Fibroblast of lung (primary cell): ENCODE data around the gene CHEK1. TPM values are rescaled to one million over a fixed set of nuclear protein-coding genes. Genes with fewer than 3 reads are reported as not detected.
"Not testable (repeated sequence)": the region's sequence is repeated elsewhere in the genome, so short reads cannot be mapped to it uniquely, and the experiment has no call there.

Source experiments
- DNase-seq, 2 donors: peaks; one replicate each; pipeline versions ENCODE4 v3.0.0 to v3.0.0-alpha.2; 2010; ENCODE audit warnings: low read depth in 2 of 2
- H2AFZ ChIP-seq: 2 replicates; pipeline ENCODE4 v1.5.1; 2012; ENCODE audit warnings: low read length, control low read depth, inconsistent platforms
- H3K27ac ChIP-seq: 2 replicates; pipeline ENCODE4 v1.5.1; 2011; ENCODE audit warnings: low read length, control low read depth; ENCODE audit not compliant: insufficient read depth
- H3K27me3 ChIP-seq: 2 replicates; pipeline ENCODE4 v1.5.1; 2011; ENCODE audit warnings: mild to moderate bottlenecking, low read length; ENCODE audit not compliant: control insufficient read depth, insufficient read depth
- H3K36me3 ChIP-seq: 2 replicates; pipeline ENCODE4 v1.5.1; 2011; ENCODE audit warnings: low read length; ENCODE audit not compliant: control insufficient read depth, insufficient read depth
- H3K4me1 ChIP-seq: 2 replicates; pipeline ENCODE4 v1.5.1; 2011; ENCODE audit warnings: low read length; ENCODE audit not compliant: control insufficient read depth, insufficient read depth; ENCODE audit errors: extremely low read depth
- H3K4me2 ChIP-seq: 2 replicates; pipeline ENCODE4 v1.5.1; 2011; ENCODE audit warnings: low read length, control low read depth; ENCODE audit not compliant: insufficient read depth; ENCODE audit errors: extremely low read depth
- H3K4me3 ChIP-seq, 4 experiments: fragments of 200-600 bp in 1 of 4; sonication (generic) in 1 of 4; replicated peaks in 1 of 4; 2 replicates each; pipeline ENCODE4 v1.5.1; 2011 to 2016; ENCODE audit warnings: low read length in 4 of 4, low read depth in 3 of 4, mild to moderate bottlenecking in 3 of 4, control low read depth in 2 of 4, inconsistent platforms in 1 of 4, mixed read lengths in 1 of 4; ENCODE audit not compliant: insufficient read depth in 1 of 4; ENCODE audit errors: control extremely low read depth in 1 of 4
- H3K79me2 ChIP-seq: 2 replicates; pipeline ENCODE4 v1.5.1; 2012; ENCODE audit warnings: mild to moderate bottlenecking, low read length, inconsistent platforms; ENCODE audit not compliant: control insufficient read depth, insufficient read depth
- H3K9ac ChIP-seq: 2 replicates; pipeline ENCODE4 v1.5.1; 2011; ENCODE audit warnings: mild to moderate bottlenecking, low read length, control low read depth; ENCODE audit not compliant: insufficient read depth
- H3K9me3 ChIP-seq: 2 replicates; pipeline ENCODE4 v1.5.1; 2012; ENCODE audit warnings: low read depth, low read length; ENCODE audit not compliant: control insufficient read depth, insufficient read depth
- H4K20me1 ChIP-seq: 2 replicates; pipeline ENCODE4 v1.5.1; 2011; ENCODE audit warnings: low read length; ENCODE audit not compliant: control insufficient read depth, insufficient read depth; ENCODE audit errors: extremely low read depth
- CTCF ChIP-seq, 2 donors: IDR thresholded peaks in 1 of 2; conservative IDR thresholded peaks in 1 of 2; 1 replicate in 1 of 2; 2 replicates in 1 of 2; pipeline ENCODE4 v1.5.1; 2011 to 2012; ENCODE audit warnings: low read length in 2 of 2, control low read depth in 1 of 2, inconsistent platforms in 1 of 2, low read depth in 1 of 2, mild to moderate bottlenecking in 1 of 2
- EZH2 ChIP-seq: IDR thresholded peaks from 2 replicates; pipeline ENCODE4 v1.5.1; 2012; ENCODE audit warnings: low read length, control low read depth, mild to moderate bottlenecking; ENCODE audit errors: missing control alignments
- polyA minus RNA-seq: library from RNA; depleted of rRNA, polyadenylated mRNA; stranded (reverse); fragments of >200 nt; gene quantifications from 2 replicates; pipeline ENCODE4 v1.2.3, GENCODE V29; 2011; ENCODE audit warnings: low replicate concordance
- polyA plus RNA-seq, 2 donors: library from polyadenylated mRNA; depleted of rRNA in 1 of 2; stranded (reverse) in 1 of 2; unstranded in 1 of 2; fragments of >200 nt; gene quantifications; 2 replicates each; pipeline ENCODE4 v1.2.1, GENCODE V29; 2011 to 2012; ENCODE audit warnings: missing spikeins in 1 of 2
- total RNA-seq: library from RNA; depleted of rRNA; stranded (reverse); fragments of >200 nt; gene quantifications from 2 replicates; pipeline ENCODE4 v1.2.1, GENCODE V29; 2014

Gene CHEK1
- total RNA-seq, result 28.5 and 39.5 TPM in 2 replicates
- polyA plus RNA-seq, result 28.3 and 37.9 TPM in 2 replicates
- polyA plus RNA-seq (2012), result 22.3 and 33.4 TPM in 2 replicates
- 6.9 and 14.6 TPM in 2 replicates for polyA minus RNA-seq

GRCh38 chr11:125624756-125625213, at the start of gene CHEK1:
Gene CHEK1 (plus strand): TSS chr11:125625163. CDS start chr11:125626769, 1,606 bp downstream.
- peak within 1 kb of the TSS; percentile 89 for H3K9ac ChIP-seq
- peaks cover 11% of the 10 kb centered on the region for H3K79me2 ChIP-seq
- H4K20me1 ChIP-seq, result no peaks in the 10 kb centered on the region
- H3K36me3 ChIP-seq, result no peaks in the 10 kb centered on the region
- peaks cover 4% of the 10 kb centered on the region for H3K4me1 ChIP-seq
- no peaks in the 10 kb centered on the region for H3K27me3 ChIP-seq
- H3K4me3 ChIP-seq, result peak within 1 kb of the TSS; percentile 60 to 90 (median 69)
- no peaks in the 10 kb centered on the region for H3K9me3 ChIP-seq
- TF ChIP-seq CTCF (conservative IDR thresholded peaks at IDR 0.05 in 1 of 2, IDR thresholded peaks at IDR 0.05 in 1 of 2; ENCODE audit: low read depth in 1 of 2, low read length in 2 of 2), result no peak
- no peak for TF ChIP-seq EZH2
- H2AFZ ChIP-seq, result peak within 1 kb of the TSS; percentile 82
- H3K27ac ChIP-seq, result peak within 1 kb of the TSS; percentile 93
- no peak for DNase-seq
- peak within 1 kb of the TSS; percentile 77 for H3K4me2 ChIP-seq

DNA sequence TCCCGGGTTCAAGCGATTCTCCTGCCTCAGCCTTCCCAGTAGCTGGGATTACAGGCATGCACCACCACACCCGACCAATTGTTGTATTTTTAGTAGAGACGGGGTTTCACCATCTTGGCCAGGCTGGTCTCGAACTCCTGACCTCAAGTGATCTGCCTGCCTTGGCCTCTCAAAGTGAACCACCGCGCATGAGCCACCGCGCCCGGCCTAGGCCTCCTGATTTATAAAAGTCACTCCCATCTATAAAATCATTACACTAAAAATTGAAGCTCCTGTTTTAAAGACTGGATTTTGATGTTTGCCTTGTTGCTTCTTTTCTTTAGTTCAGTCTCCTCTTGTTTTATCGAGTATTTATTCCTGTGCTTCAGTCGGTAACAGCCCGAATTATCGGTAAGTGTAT, 47.8 kb upstream of the CHEK1 start:
- not testable (repeated sequence) for H3K9me3 ChIP-seq, DNase-seq, H2AFZ ChIP-seq, H3K79me2 ChIP-seq, H3K36me3 ChIP-seq, H4K20me1 ChIP-seq, H3K27ac ChIP-seq, H3K9ac ChIP-seq, H3K27me3 ChIP-seq, H3K4me3 ChIP-seq, H3K4me1 ChIP-seq, H3K4me2 ChIP-seq

- no peaks in the 10 kb centered on the region for H3K4me1 ChIP-seq
- no peak overlapping the region for H3K27ac ChIP-seq
- no peaks in the 10 kb centered on the region for H4K20me1 ChIP-seq
- no peak for TF ChIP-seq EZH2
- no peak for TF ChIP-seq CTCF (conservative IDR thresholded peaks at IDR 0.05 in 1 of 2, IDR thresholded peaks at IDR 0.05 in 1 of 2; ENCODE audit: low read depth in 1 of 2, low read length in 2 of 2)
- no peak overlapping the region for H2AFZ ChIP-seq
- no peak overlapping the region for H3K4me2 ChIP-seq
- H3K4me3 ChIP-seq, result no peak overlapping the region
- H3K36me3 ChIP-seq, result peaks cover 6% of the 10 kb centered on the region
- no peaks in the 10 kb centered on the region for H3K9me3 ChIP-seq
- H3K9ac ChIP-seq, result no peak overlapping the region
- H3K79me2 ChIP-seq, result no peaks in the 10 kb centered on the region
- no peaks in the 10 kb centered on the region for H3K27me3 ChIP-seq
- DNase-seq, result no peak
Measured at GRCh38 chr11:125578783-125579182, 46.2 kb upstream of the CHEK1 start.
